SU-DHL-6 (cell line): ENCODE results near the gene DAPK3.

Experiments
- EZH2phosphoT487 ChIP-seq: fragments of 200-600 bp; sonication (generic), shearing (Covaris generic); conservative IDR thresholded peaks from 2 replicates; pipeline ENCODE4 v1.6.1; 2018; ENCODE audit warnings: mild to moderate bottlenecking, antibody characterized with exemption, low read length, moderate library complexity, mixed read lengths
- TF ChIP-seq, protein P1 (sequence below): fragments of 200-600 bp; sonication (generic); IDR thresholded peaks from one replicate; pipeline ENCODE4 v1.5.1; 2017; ENCODE audit warnings: antibody characterized with exemption, mild to moderate bottlenecking, low read length, moderate library complexity; ENCODE audit not compliant: insufficient read depth, poor library complexity, severe bottlenecking

DNA sequence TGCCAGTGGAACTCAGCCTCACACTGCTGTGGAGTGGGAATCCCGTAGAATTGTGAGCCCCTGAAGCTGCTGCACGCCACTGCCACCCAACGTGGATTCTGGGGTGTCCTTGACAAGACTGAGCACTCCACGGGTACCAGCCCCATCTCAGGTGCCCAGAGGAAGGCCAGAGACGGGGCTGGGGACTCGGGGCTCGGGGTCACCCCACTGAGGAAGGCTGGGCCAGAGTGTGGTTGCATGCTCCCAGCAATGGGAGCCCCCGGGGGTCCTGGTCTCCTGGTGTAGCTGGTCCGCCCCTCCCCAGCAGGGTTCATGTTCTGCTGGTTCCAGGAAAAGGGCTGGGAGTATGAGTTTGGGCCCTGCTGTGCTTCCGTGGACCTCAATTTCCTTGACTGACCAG lies 15.2 kb downstream of the DAPK3 start:
- TF ChIP-seq, protein P1, sequence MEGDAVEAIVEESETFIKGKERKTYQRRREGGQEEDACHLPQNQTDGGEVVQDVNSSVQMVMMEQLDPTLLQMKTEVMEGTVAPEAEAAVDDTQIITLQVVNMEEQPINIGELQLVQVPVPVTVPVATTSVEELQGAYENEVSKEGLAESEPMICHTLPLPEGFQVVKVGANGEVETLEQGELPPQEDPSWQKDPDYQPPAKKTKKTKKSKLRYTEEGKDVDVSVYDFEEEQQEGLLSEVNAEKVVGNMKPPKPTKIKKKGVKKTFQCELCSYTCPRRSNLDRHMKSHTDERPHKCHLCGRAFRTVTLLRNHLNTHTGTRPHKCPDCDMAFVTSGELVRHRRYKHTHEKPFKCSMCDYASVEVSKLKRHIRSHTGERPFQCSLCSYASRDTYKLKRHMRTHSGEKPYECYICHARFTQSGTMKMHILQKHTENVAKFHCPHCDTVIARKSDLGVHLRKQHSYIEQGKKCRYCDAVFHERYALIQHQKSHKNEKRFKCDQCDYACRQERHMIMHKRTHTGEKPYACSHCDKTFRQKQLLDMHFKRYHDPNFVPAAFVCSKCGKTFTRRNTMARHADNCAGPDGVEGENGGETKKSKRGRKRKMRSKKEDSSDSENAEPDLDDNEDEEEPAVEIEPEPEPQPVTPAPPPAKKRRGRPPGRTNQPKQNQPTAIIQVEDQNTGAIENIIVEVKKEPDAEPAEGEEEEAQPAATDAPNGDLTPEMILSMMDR = no peak
- no peak for TF ChIP-seq EZH2phosphoT487
